Bronchial epithelial cell (primary cell): ENCODE data around the gene HGD. TPM values are rescaled to one million over a fixed set of nuclear protein-coding genes. Genes with fewer than 3 reads are reported as not detected.

ENCODE experiments used
- DNase-seq: peaks from one replicate; pipeline ENCODE4 v3.0.0-alpha.2; 2010; ENCODE audit warnings: low read depth
- FAIRE-seq: peaks from 2 replicates; lab custom pipeline; 2011; peaks lifted over from hg19 to GRCh38; lab: Jason Lieb, UNC
- H3K27me3 ChIP-seq: 2 replicates; pipeline ENCODE4 v1.5.1; 2011; ENCODE audit warnings: low read length; ENCODE audit not compliant: control insufficient read depth, insufficient read depth
- H3K36me3 ChIP-seq: 2 replicates; pipeline ENCODE4 v1.5.1; 2011; ENCODE audit warnings: low read length; ENCODE audit not compliant: control insufficient read depth, insufficient read depth
- H3K4me3 ChIP-seq: 2 replicates; pipeline ENCODE4 v1.5.1; 2011; ENCODE audit warnings: mild to moderate bottlenecking, low read depth, low read length, control low read depth
- CTCF ChIP-seq: IDR thresholded peaks from 2 replicates; pipeline ENCODE4 v1.5.1; 2011; ENCODE audit warnings: mild to moderate bottlenecking, moderate library complexity, low read length, control low read depth, inconsistent platforms; ENCODE audit not compliant: insufficient read depth, severe bottlenecking
- total RNA-seq: library from RNA; depleted of rRNA; stranded (reverse); fragments of >200 nt; gene quantifications from 2 replicates; pipeline ENCODE4 v1.2.1, GENCODE V29; 2014

HGD gene
- total RNA-seq, 1 donor from 2014 or later: under 0.01 TPM

- Histone ChIP-seq H3K27me3 (no peaks in the 10 kb centered on the region), H3K4me3 (no peak overlapping the region), H3K36me3 (no peaks in the 10 kb centered on the region)
- no peak for TF ChIP-seq CTCF
- FAIRE-seq: no peak
- DNase-seq: no peak
Measured at GRCh38 chr3:120673116-120673515, 8.9 kb downstream of the HGD start.

- Histone ChIP-seq H3K4me3 (no peak overlapping the region), H3K27me3 (no peaks in the 10 kb centered on the region), H3K36me3 (no peaks in the 10 kb centered on the region)
- no peak for TF ChIP-seq CTCF
- FAIRE-seq: no peak
- no peak for DNase-seq
Measured at GRCh38 chr3:120670576-120670975, 11.5 kb downstream of the HGD start.

- no peak for TF ChIP-seq CTCF
- DNase-seq (no peak), FAIRE-seq (no peak)
- Histone ChIP-seq H3K36me3 (no peaks in the 10 kb centered on the region), H3K4me3 (no peak overlapping the region), H3K27me3 (no peaks in the 10 kb centered on the region)
Measured at GRCh38 chr3:120664926-120665325, 17.1 kb downstream of the HGD start.

- Histone ChIP-seq H3K4me3 (no peak overlapping the region), H3K27me3 (no peaks in the 10 kb centered on the region), H3K36me3 (no peaks in the 10 kb centered on the region)
- no peak for TF ChIP-seq CTCF
- DNase-seq: peak; percentile 5
- FAIRE-seq: no peak
Measured at GRCh38 chr3:120661945-120662344, 20.1 kb downstream of the HGD start.

- no peaks in the 10 kb centered on the region for H3K36me3 ChIP-seq
- FAIRE-seq (no peak), DNase-seq (peak; percentile 4)
- no peak overlapping the region for H3K4me3 ChIP-seq
- H3K27me3 ChIP-seq: no peaks in the 10 kb centered on the region
- no peak for TF ChIP-seq CTCF
Measured at GRCh38 chr3:120661106-120661905, 20.7 kb downstream of the HGD start.
